HG02884 (cell line): ENCODE measurements around the gene ARHGEF1.
"Not testable (repeated sequence)": the region's sequence is repeated elsewhere in the genome, so short reads cannot be mapped to it uniquely, and the experiment has no call there.

Experiments used
- ATAC-seq: cut with Tn5 transposase; IDR thresholded peaks from one replicate; pipeline ENCODE4 v1.9.1; 2021; ENCODE audit warnings: mild to moderate bottlenecking, moderate library complexity; ENCODE audit not compliant: unreplicated experiment

The ARHGEF1 gene

GRCh38 chr19:41862445-41862986 is 20.5 kb upstream of the ARHGEF1 start:
- ATAC-seq: no peak

DNA sequence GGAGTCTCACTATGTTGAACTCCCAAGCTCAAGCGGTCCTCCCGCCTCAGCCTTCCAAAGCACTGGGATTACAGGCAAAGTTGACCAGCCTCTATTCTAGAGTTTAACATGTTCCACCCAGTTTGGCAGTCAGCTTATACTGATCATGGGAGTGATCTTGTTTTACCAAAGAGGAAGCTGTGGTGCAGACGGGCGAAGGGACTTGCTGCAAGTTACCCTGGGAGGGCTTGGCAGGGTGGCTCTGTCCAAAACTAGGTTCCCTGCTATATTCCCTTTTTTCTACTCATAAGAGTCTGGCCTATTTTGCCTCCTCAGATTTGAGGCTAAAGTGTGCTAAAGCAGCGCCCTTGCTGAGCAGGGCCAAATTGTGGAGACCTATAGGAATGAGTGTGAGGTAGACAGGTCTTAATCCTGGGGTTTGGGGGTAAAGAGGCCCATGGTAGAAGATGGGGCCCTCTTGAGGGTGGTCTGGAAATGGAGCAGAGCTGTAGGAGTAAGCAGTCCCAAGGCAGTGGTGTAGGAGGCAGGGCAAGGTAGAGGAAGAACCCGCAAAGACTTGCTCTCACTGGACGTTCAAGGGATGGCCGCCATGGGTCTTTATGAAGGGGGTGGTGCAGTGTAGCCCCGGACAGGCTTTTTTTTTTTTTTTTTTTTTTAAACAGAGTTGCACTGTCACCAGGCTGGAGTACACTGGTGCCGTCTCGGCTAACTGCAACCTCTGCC is 19.6 kb upstream of the ARHGEF1 start:
- ATAC-seq: no peak

GRCh38 chr19:41864374-41864773 is 18.6 kb upstream of the ARHGEF1 start:
- ATAC-seq: no peak

- no peak for ATAC-seq
Observed at GRCh38 chr19:41866284-41866683, 16.7 kb upstream of the ARHGEF1 start.

- no peak for ATAC-seq
Observed at GRCh38 chr19:41868120-41868988, 14.6 kb upstream of the ARHGEF1 start.

GRCh38 chr19:41868989-41869300 is 14.0 kb upstream of the ARHGEF1 start:
- ATAC-seq: no peak

- no peak for ATAC-seq
Observed at GRCh38 chr19:41869374-41869955, 13.5 kb upstream of the ARHGEF1 start.

DNA sequence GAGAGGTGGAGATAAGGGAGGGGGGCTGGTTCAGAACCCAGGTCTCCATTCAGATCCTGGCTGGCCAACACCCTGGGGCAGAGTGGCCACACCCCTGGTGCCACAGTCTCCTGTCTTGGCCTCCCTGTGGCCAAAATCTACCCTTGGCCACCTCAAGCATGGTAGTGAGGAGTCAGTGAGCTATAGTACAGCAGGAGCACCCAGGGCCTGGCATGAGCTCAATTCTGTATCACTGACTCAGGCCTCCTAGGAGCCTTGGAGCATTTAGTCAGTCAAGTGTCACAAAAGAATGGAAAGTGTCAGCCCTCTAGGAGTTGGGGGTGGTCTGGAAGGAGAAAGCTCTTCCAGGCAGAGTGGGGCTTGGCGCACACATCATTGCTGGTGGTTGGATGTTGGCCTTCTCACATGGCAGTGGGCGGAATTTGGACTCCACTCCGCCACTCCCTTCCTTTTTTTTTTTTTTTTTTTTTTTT is 12.5 kb upstream of the ARHGEF1 start:
- ATAC-seq: no peak

DNA sequence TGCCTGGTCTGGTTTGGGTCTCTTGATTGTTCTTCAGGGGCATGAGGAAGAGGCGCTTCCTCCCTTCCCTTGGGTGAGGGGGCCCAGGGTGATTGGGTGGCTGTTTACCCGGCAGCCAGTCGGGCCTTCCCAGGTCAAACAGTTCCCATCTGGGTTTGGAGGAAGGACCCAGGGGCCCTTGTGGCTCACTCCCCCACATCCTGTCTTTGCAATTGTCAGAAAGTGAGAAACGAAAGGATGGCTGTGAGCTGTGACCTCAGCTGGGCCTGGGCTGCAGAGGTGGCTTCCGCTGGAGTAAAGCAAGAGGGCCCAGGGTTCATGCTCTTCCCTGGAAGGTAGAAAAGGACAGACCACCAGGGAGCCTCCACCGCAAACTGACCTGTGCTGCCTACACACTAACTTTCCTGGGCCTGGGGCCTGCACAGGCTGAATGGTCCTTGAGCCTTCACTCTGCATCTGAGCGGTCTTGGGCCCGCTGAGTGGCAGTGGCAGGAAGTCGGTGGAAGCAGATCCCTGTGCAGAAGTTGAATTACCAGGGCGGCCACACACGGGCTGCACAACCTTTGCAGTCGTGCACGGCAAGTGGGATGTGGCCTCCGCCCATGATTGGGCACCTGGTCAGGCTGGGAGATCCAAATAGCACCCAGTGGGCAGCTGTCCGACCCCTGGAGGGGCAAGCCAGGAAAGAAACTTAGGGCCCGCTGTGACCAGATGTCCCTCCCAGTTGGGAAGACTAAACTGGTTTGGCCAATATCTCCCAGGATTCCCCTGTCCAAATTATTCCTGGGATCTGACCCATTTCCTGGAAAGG is 11.2 kb upstream of the ARHGEF1 start:
- no peak for ATAC-seq

GRCh38 chr19:41872384-41872774 is 10.6 kb upstream of the ARHGEF1 start:
- ATAC-seq: no peak

DNA sequence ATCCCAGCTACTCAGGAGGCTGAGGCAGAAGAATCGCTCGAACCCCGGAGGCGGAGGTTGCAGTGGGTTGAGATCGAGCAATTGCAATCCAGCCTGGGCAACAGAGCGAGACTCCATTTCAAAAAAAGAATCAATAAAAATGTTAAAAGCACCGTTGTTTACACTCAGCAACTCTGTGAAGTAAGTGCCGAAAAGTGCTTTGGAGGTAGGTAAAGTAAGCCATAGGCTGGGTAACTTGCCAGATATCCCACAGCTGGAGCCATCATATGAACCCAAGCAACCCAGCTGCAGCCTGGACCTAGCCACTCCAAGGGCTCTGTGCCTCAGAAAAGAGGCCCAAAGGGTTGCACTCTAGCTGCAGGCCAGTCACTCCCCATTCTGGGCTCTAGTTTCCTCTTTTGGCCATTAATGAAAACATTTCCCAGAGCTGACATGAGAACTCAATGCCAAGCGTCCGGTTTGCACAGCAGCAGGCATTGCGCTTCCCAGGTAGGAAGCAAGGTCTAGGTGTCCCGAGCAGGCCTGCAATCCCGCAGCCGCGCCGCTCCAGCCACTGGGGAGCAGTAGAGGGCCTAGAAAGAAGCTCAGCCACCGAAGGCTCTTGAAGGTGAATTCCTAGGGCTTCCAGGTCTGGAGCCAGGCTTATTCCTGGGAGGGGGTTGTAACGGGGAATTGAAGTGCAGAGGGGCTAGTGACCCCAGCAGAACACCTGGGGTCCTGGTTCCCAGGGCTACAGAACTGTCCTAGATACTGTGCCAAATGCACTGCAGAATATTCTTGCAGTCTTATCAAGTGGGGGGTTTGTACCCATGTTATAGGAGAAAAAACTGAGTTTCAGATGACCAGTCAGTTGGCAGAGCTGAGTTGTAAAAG is 10.0 kb upstream of the ARHGEF1 start:
- no peak for ATAC-seq

- ATAC-seq: not testable (repeated sequence)
Observed at GRCh38 chr19:41875973-41876372, 7.0 kb upstream of the ARHGEF1 start.

DNA sequence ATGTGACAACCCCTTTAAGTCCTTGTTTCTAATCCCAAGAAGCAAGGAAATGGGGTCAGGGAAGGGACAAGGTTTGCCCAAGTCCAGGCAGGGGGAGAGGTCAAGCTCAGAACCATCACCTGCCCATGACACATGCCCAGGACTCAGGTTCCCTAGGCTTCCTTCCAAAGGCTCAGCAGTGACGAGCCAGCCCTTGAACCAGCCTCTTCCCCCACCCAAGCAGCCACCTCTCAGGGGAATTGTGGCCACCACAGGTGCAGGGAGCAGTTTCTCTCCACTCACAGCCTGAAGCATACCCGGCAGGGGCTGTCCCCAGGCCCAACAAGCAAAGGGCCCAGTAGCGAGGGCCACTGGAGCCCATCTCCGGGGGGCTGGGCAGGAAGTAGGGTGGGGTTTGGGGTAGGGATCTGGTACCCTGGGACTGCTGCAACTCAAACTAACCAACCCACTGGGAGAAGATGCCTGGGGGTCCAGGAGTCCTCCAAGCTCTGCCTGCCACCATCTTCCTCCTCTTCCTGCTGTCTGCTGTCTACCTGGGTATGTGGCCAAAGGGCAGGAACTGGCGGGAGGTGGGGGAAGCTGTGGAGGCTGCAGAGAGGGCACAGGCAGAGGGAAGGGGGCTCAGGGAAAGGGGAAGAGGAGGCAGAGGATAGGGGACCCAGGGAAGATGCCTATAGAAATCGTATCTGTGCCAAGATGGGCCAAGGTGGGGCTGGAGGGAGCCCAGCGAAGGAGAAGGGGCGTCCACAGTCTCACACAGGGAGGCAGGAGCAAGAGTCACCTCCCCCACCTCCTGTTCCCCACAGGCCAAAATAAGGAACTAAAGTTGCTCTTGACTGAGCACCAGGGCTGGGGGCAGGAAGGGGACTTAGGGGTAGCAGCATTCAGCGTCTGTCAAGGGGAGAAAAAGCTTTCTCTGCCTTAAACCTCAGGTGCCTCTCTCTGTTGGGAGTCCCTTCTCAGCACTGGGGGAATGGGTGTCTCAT is 5.8 kb upstream of the ARHGEF1 start, which contains the start of gene CD79A:
Gene CD79A, plus strand, starts transcription at position 433 of the 986 bp plus-strand sequence. Its CDS starts 26 bp downstream, at position 459.
- peak; percentile 54 for ATAC-seq

- no peak for ATAC-seq
Observed at GRCh38 chr19:41877916-41878905, 4.8 kb upstream of the ARHGEF1 start.

- ATAC-seq: no peak
Observed at GRCh38 chr19:41879080-41879479, 3.9 kb upstream of the ARHGEF1 start.

DNA sequence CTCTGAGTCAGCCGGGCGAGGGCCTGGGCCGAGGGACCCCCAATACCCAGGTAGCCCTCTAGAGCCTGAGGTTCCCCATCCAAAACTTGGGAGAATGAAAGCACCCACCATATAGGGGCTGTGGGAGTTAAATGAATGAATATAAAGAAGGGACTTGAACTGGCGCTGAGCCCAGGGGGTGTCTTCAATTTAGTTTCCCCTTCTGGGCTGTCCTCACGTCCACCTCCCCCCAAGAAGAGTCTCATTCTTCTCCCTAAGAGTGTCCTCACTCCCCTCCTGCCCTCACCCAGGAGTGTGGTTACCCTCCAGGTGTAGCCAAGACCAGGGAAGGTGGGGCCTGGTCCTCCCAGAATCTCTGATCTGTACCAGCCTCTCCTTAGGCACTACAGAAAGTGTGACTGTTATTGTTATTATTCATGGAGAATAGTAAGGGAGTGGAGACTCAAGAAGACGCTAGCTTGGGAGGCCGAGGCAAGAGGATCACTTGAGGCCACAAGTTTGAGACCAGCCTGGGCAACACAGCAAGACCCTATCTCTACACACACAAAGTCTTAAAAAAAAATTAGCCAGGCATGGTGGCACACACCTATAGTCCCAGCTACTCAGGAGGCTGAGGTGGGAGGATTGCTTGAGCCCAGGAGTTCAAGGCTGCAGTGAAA is 3.2 kb upstream of the ARHGEF1 start:
- ATAC-seq: no peak

DNA sequence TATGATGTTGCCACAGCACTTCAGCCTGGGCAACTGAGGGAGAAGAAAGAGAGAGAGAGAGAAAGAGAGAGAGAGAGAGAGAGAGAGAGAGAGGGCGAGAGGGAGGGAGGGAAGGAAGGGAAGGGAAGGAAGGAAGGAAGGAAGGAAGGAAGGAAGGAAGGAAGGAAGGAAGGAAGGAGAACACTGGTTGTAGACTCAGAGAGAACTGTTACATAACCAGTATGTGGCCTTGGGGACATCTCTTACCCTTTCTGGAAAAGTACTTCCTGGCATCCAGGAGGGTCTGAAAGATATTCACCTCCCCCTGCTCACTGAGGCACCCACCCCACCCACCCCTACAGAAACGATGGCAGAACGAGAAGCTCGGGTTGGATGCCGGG is 2.7 kb upstream of the ARHGEF1 start:
- no peak for ATAC-seq
